AG09319 (cell line): ENCODE measurements around the gene FNBP1L.

Experiments
- DNase-seq: peaks from one replicate; pipeline ENCODE4 v3.0.0-alpha.2; 2010; ENCODE audit warnings: low read depth; ENCODE audit errors: extremely low read depth
- CTCF ChIP-seq: IDR thresholded peaks from 2 replicates; pipeline ENCODE4 v1.5.1; 2011; ENCODE audit warnings: low read depth, mild to moderate bottlenecking, inconsistent platforms, low read length, moderate library complexity

The FNBP1L gene

GRCh38 chr1:93591676-93592550 lies 144.0 kb downstream of the FNBP1L start:
- TF ChIP-seq CTCF: no peak
- no peak for DNase-seq

GRCh38 chr1:93592551-93592949 lies 144.6 kb downstream of the FNBP1L start:
- DNase-seq: no peak
- TF ChIP-seq CTCF: no peak

- TF ChIP-seq CTCF: no peak
- no peak for DNase-seq
These were observed 146.1 kb downstream of the FNBP1L start for GRCh38 chr1:93593854-93594602.

GRCh38 chr1:93594603-93594880 lies 146.6 kb downstream of the FNBP1L start:
- no peak for TF ChIP-seq CTCF
- DNase-seq: no peak

GRCh38 chr1:93595266-93595665 lies 147.3 kb downstream of the FNBP1L start:
- no peak for TF ChIP-seq CTCF
- no peak for DNase-seq

GRCh38 chr1:93595743-93596142 lies 147.8 kb downstream of the FNBP1L start:
- no peak for DNase-seq
- no peak for TF ChIP-seq CTCF
